GM19025 (cell line): Measurements from ENCODE around the gene RAB7B.

ENCODE experiments used
- ATAC-seq: cut with Tn5 transposase; IDR thresholded peaks from one replicate; pipeline ENCODE4 v1.9.1; 2021; ENCODE audit warnings: mild to moderate bottlenecking, low read depth, moderate library complexity; ENCODE audit not compliant: unreplicated experiment

RAB7B gene

GRCh38 chr1:205951746-205952145 is 51.4 kb downstream of the RAB7B start:
- no peak for ATAC-seq

- ATAC-seq, result no peak
These were observed 52.2 kb downstream of the RAB7B start for GRCh38 chr1:205950826-205951549.

GRCh38 chr1:205950280-205950679 is 52.9 kb downstream of the RAB7B start:
- no peak for ATAC-seq

GRCh38 chr1:205949753-205950152 is 53.4 kb downstream of the RAB7B start:
- ATAC-seq, result no peak

- ATAC-seq, result no peak
These were observed 54.3 kb downstream of the RAB7B start for GRCh38 chr1:205948886-205949285.

GRCh38 chr1:205948039-205948438 is 55.2 kb downstream of the RAB7B start:
- ATAC-seq, result no peak

GRCh38 chr1:205947024-205947423 is 56.2 kb downstream of the RAB7B start:
- no peak for ATAC-seq

- ATAC-seq, result no peak
These were observed 58.1 kb downstream of the RAB7B start for GRCh38 chr1:205945069-205945468.

GRCh38 chr1:205944525-205944924 is 58.7 kb downstream of the RAB7B start:
- no peak for ATAC-seq

GRCh38 chr1:205943245-205943644 is 60.0 kb downstream of the RAB7B start, which contains the start of gene SLC26A9:
SLC26A9 (minus strand) TSS chr1:205943456; CDS start chr1:205935820, 7,636 bp downstream.
- no peak for ATAC-seq

GRCh38 chr1:205942631-205943159 is 60.5 kb downstream of the RAB7B start:
- ATAC-seq, result no peak

- no peak for ATAC-seq
These were observed 62.5 kb downstream of the RAB7B start for GRCh38 chr1:205940710-205941109.

- ATAC-seq, result no peak
These were observed 63.4 kb downstream of the RAB7B start for GRCh38 chr1:205939690-205940330.

GRCh38 chr1:205938682-205939081 is 64.5 kb downstream of the RAB7B start:
- no peak for ATAC-seq

- ATAC-seq, result no peak
These were observed 66.2 kb downstream of the RAB7B start for GRCh38 chr1:205936846-205937586.

- no peak for ATAC-seq
These were observed 66.9 kb downstream of the RAB7B start for GRCh38 chr1:205936311-205936710.

GRCh38 chr1:205935869-205936268 is 67.3 kb downstream of the RAB7B start:
- ATAC-seq, result no peak

- no peak for ATAC-seq
These were observed 68.4 kb downstream of the RAB7B start for GRCh38 chr1:205934788-205935187.

GRCh38 chr1:205933671-205934618 is 69.2 kb downstream of the RAB7B start:
- ATAC-seq, result no peak

GRCh38 chr1:205932776-205933175 is 70.4 kb downstream of the RAB7B start:
- no peak for ATAC-seq
